HCT116 (cell line): ENCODE measurements around the gene SAMHD1. TPM values are rescaled to one million over a fixed set of nuclear protein-coding genes. Genes with fewer than 3 reads are reported as not detected.

ENCODE experiments used
- ATAC-seq: fragments of 200-7000 bp; cut with Tn5 transposase; 2 replicates; pipeline ENCODE4 v1.9.1; 2020; ENCODE audit warnings: mild to moderate bottlenecking, moderate library complexity
- BruUV-seq: library from RNA; stranded (reverse); fragments of 400-500 nt; replicated peaks from 2 replicates; lab custom pipeline; 2021; lab: Mats Ljungman, UMichigan
- CTCF ChIA-PET: fragments of 300-600 bp; sonication (Branson Sonifier 250); formaldehyde crosslinking; loops from one replicate; lab custom pipeline; 2021; ENCODE audit warnings: antibody characterized with exemption; lab: Charles Lee
- POLR2A ChIA-PET: fragments of 300-600, 350-600 bp; sonication (Branson Sonifier 250); formaldehyde crosslinking; loops from one replicate; lab custom pipeline; 2021; ENCODE audit warnings: antibody characterized with exemption; lab: Charles Lee
- RAD21 ChIA-PET, 2 experiments: fragments of 300-600 bp; sonication (Branson Sonifier 250); formaldehyde crosslinking; loops; one replicate each; lab custom pipeline; 2023; ENCODE audit warnings: low total read pairs in 2 of 2; ENCODE audit not compliant: uncharacterized antibody in 2 of 2, unreplicated experiment in 2 of 2, low non-redundant PET in 1 of 2; lab: Charles Lee
- DNase-seq: peaks from one replicate; pipeline ENCODE4 v3.0.0-alpha.2; 2010; ENCODE audit warnings: low read depth, low spot score
- H2AFZ ChIP-seq: fragments of 200-600 bp; shearing (Covaris generic), sonication (generic); 2 replicates; pipeline ENCODE4 v1.6.1; 2017; ENCODE audit warnings: low read depth, mixed run types, mixed read lengths, antibody characterized with exemption, low read length; ENCODE audit not compliant: poor library complexity, severe bottlenecking
- H3K27ac ChIP-seq: 2 replicates; pipeline ENCODE4 v1.5.1; 2012; ENCODE audit warnings: low read depth, low read length
- H3K27me3 ChIP-seq: fragments of 200-600 bp; sonication (generic); 2 replicates; pipeline ENCODE4 v1.6.1; 2016; ENCODE audit warnings: mixed run types, low read length, mixed read lengths; ENCODE audit not compliant: insufficient read depth
- H3K36me3 ChIP-seq, 2 experiments: fragments of 200-500 bp in 1 of 2; fragments of 200-600 bp in 1 of 2; sonication (Bioruptor generic) in 1 of 2; sonication (generic) in 1 of 2; 2 replicates each; pipeline versions ENCODE4 v1.5.1 to v1.6.1; 2014 to 2016; ENCODE audit warnings: low read length in 2 of 2, inconsistent platforms in 1 of 2, mixed read lengths in 1 of 2, mixed run types in 1 of 2; ENCODE audit not compliant: insufficient read depth in 2 of 2, control insufficient read depth in 1 of 2
- H3K4me1 ChIP-seq, 2 experiments: fragments of 200-600 bp in 1 of 2; sonication (generic) in 1 of 2; 2 replicates each; pipeline versions ENCODE4 v1.5.1 to v1.6.1; 2012 to 2017; ENCODE audit warnings: low read length in 2 of 2, inconsistent platforms in 1 of 2, mild to moderate bottlenecking in 1 of 2, mixed read lengths in 1 of 2, mixed run types in 1 of 2, moderate library complexity in 1 of 2; ENCODE audit not compliant: insufficient read depth in 2 of 2, control insufficient read depth in 1 of 2
- H3K4me2 ChIP-seq: fragments of 200-600 bp; sonication (generic); 2 replicates; pipeline ENCODE4 v1.6.1; 2017; ENCODE audit warnings: mixed run types, low read length, mixed read lengths
- H3K4me3 ChIP-seq, 2 experiments: fragments of 200-600 bp in 1 of 2; sonication (generic) in 1 of 2; replicated peaks in 1 of 2; 2 replicates each; pipeline ENCODE4 v1.5.1; 2011 to 2016; ENCODE audit warnings: low read length in 2 of 2, control low read depth in 1 of 2, low read depth in 1 of 2, mild to moderate bottlenecking in 1 of 2, mixed read lengths in 1 of 2, mixed run types in 1 of 2
- H3K79me2 ChIP-seq: fragments of 200-600 bp; sonication (generic); 2 replicates; pipeline ENCODE4 v1.6.1; 2017; ENCODE audit warnings: mild to moderate bottlenecking, mixed run types, low read length, moderate library complexity, mixed read lengths; ENCODE audit not compliant: insufficient read depth
- H3K9ac ChIP-seq: fragments of 200-600 bp; sonication (generic); 2 replicates; pipeline ENCODE4 v1.6.1; 2016; ENCODE audit warnings: low read length, mixed read lengths
- H3K9me2 ChIP-seq: fragments of 200-600 bp; sonication (generic), shearing (Covaris generic); 2 replicates; pipeline ENCODE4 v1.6.1; 2017; ENCODE audit warnings: mixed run types, mild to moderate bottlenecking, moderate library complexity; ENCODE audit not compliant: insufficient read depth
- H3K9me3 ChIP-seq, 2 experiments: fragments of 200-500 bp in 1 of 2; fragments of 200-600 bp in 1 of 2; sonication (Bioruptor generic) in 1 of 2; sonication (generic) in 1 of 2; 2 replicates each; pipeline ENCODE4 v1.6.1; 2014 to 2017; ENCODE audit warnings: low read length in 2 of 2, mixed read lengths in 2 of 2, inconsistent platforms in 1 of 2, low read depth in 1 of 2, mild to moderate bottlenecking in 1 of 2, mixed run types in 1 of 2, moderate library complexity in 1 of 2; ENCODE audit not compliant: control insufficient read depth in 1 of 2, insufficient read depth in 1 of 2
- H4K20me1 ChIP-seq: fragments of 200-600 bp; sonication (generic), shearing (Covaris generic); 2 replicates; pipeline ENCODE4 v1.6.1; 2017; ENCODE audit warnings: mixed run types, mild to moderate bottlenecking, moderate library complexity; ENCODE audit not compliant: insufficient read depth
- CBX3 ChIP-seq: IDR thresholded peaks from 2 replicates; pipeline ENCODE4 v1.6.1; 2012; ENCODE audit warnings: low read depth
- CEBPB ChIP-seq: IDR thresholded peaks from 2 replicates; pipeline ENCODE4 v1.6.1; 2012; ENCODE audit warnings: low read depth
- EGR1 ChIP-seq: IDR thresholded peaks from 2 replicates; pipeline ENCODE4 v1.6.1; 2012; ENCODE audit warnings: low read depth
- EZH2phosphoT487 ChIP-seq: fragments of 200-600 bp; IDR thresholded peaks from 2 replicates; pipeline ENCODE4 v1.6.1; 2018; ENCODE audit warnings: antibody characterized with exemption, borderline replicate concordance
- FOSL1 ChIP-seq: IDR thresholded peaks from 2 replicates; pipeline ENCODE4 v1.6.1; 2012; ENCODE audit warnings: low read depth
- JUND ChIP-seq: IDR thresholded peaks from 2 replicates; pipeline ENCODE4 v1.6.1; 2012
- POLR2A ChIP-seq: IDR thresholded peaks from 2 replicates; pipeline ENCODE4 v1.7.0; 2011; ENCODE audit warnings: borderline replicate concordance; ENCODE audit not compliant: insufficient read depth, insufficient read length; ENCODE audit errors: extremely low read depth
- POLR2AphosphoS5 ChIP-seq: IDR thresholded peaks from 2 replicates; pipeline ENCODE4 v1.6.1; 2011; ENCODE audit warnings: mild to moderate bottlenecking, low read depth, low read length, moderate library complexity
- RAD21 ChIP-seq: IDR thresholded peaks from 2 replicates; pipeline ENCODE4 v1.6.1; 2012; ENCODE audit warnings: low read depth, mild to moderate bottlenecking
- SIN3A ChIP-seq: IDR thresholded peaks from 2 replicates; pipeline ENCODE4 v1.6.1; 2012; ENCODE audit warnings: low read depth
- SP1 ChIP-seq: IDR thresholded peaks from 2 replicates; pipeline ENCODE4 v1.6.1; 2012; ENCODE audit warnings: low read depth
- SRF ChIP-seq: IDR thresholded peaks from 2 replicates; pipeline ENCODE4 v1.6.1; 2012; ENCODE audit warnings: low read depth
- TCF7L2 ChIP-seq: IDR thresholded peaks from 2 replicates; pipeline ENCODE4 v1.7.0; 2011; ENCODE audit warnings: borderline replicate concordance, inconsistent platforms; ENCODE audit not compliant: insufficient read depth, insufficient read length; ENCODE audit errors: extremely low read depth
- ZFX ChIP-seq: fragments of 450-650 bp; IDR thresholded peaks from 2 replicates; pipeline ENCODE4 v1.6.1; 2017
- ZNF274 ChIP-seq: fragments of 200-500 bp; sonication (Bioruptor generic); IDR thresholded peaks from 2 replicates; pipeline ENCODE4 v1.6.1; 2014; ENCODE audit warnings: mild to moderate bottlenecking, low read depth, low read length, inconsistent platforms
- intact Hi-C: fragments of 100-400 bp; cut with micrococcal nuclease; formaldehyde crosslinking; loops from 2 replicates; pipeline ENCODE4 v1.10.0; 2022
- total RNA-seq: library from RNA; stranded (reverse); gene quantifications from one replicate; pipeline ENCODE4 v1.2.1, GENCODE V29; 2021; ENCODE audit not compliant: unreplicated experiment
- TF ChIP-seq, protein P1 (sequence below): IDR thresholded peaks from 2 replicates; pipeline ENCODE4 v1.6.1; 2012

SAMHD1 gene
- total RNA-seq, 1 experiment from 2014 or later: 21.4 TPM

DNA sequence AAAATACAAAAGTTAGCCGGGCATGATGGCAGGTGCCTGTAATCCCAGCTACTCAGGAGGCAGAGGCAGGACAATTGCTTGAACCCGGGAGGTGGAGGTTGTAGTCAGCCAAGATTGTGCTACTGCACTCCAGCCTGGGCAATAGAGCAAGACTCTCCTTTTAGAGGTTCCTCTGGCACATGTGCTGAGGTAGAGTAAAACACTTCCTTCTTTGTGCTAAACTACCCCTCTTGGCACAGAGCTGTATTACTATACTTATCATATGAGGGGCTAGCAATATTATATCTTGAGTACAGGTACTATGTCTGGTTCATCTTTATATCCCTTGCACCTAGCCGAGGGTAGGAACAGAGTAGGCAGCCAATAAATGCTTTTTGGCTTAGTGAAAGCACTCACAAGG, 40.2 kb upstream of the SAMHD1 start:
- CTCF ChIA-PET: no interaction called here
- RAD21 ChIA-PET: interaction anchor here in 1 of 2 experiments (0.6 kb wide), 1 partner anchor 562 kb away, joined by 4 read pairs; no protein-coding TSS in a partner anchor
- intact Hi-C loops: no loop called here
- ATAC-seq (no peak), DNase-seq (no peak)
- BruUV-seq: no TSS peak
- H4K20me1 ChIP-seq: no peaks in the 10 kb centered on the region
- TF ChIP-seq RAD21 (no peak), ZFX (no peak), EZH2phosphoT487 (no peak), ZNF274 (no peak), CEBPB (no peak), CBX3 (no peak), JUND (no peak), SIN3A (no peak), SRF (no peak), TCF7L2 (no peak)
- H3K4me2 ChIP-seq: no peak overlapping the region
- no peak overlapping the region for H3K4me3 ChIP-seq
- H3K9ac ChIP-seq: no peak overlapping the region
- no peaks in the 10 kb centered on the region for H3K9me2 ChIP-seq
- H2AFZ ChIP-seq: no peak overlapping the region
- POLR2A ChIA-PET: no interaction called here
- H3K27me3 ChIP-seq: no peaks in the 10 kb centered on the region
- H3K36me3 ChIP-seq: peaks cover 0 to 7% of the 10 kb centered on the region in 2 experiments; a peak in 1 of 4 replicates
- H3K4me1 ChIP-seq: no peaks in the 10 kb centered on the region
- no peak overlapping the region for H3K27ac ChIP-seq
- no peaks in the 10 kb centered on the region for H3K9me3 ChIP-seq
- no peaks in the 10 kb centered on the region for H3K79me2 ChIP-seq

DNA sequence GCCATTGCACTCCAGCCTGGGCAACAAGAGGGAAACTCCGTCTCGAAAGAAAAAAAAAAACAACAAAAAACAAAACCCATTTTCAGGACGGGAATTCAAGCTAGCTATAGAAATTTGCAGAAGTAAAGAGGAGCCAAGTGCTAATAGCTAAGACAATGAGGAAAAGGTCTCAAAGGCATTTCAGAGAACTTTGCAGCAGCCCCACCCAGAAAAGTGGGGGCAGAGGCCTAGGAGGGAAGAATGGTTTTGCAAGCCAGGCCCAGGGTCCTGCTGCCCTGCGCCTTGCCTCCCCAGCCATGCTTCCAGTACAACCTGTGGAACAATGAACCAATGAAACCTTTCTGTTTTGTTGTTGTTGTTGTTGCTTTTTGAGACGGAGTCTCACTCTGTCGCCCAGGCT, 38.3 kb upstream of the SAMHD1 start:
- intact Hi-C loops: no loop called here
- Histone ChIP-seq H3K27me3 (no peaks in the 10 kb centered on the region), H3K4me2 (no peak overlapping the region)
- POLR2A ChIA-PET: no interaction called here
- TF ChIP-seq FOSL1 (no peak), SIN3A (no peak), TCF7L2 (no peak), SRF (no peak), SP1 (no peak), ZNF274 (no peak), EGR1 (no peak), RAD21 (no peak), POLR2AphosphoS5 (no peak), CEBPB (no peak), POLR2A (no peak), ZFX (no peak)
- TF ChIP-seq, protein P1, sequence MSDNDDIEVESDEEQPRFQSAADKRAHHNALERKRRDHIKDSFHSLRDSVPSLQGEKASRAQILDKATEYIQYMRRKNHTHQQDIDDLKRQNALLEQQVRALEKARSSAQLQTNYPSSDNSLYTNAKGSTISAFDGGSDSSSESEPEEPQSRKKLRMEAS: no peak
- TF ChIP-seq, all 23 proteins: peak for 0
- H3K79me2 ChIP-seq: no peaks in the 10 kb centered on the region
- H4K20me1 ChIP-seq: no peaks in the 10 kb centered on the region
- peaks cover 0 to 7% of the 10 kb centered on the region in 2 experiments; a peak in 1 of 4 replicates for H3K36me3 ChIP-seq
- H2AFZ ChIP-seq: no peak overlapping the region
- H3K9ac ChIP-seq: no peak overlapping the region
- DNase-seq: no peak
- H3K4me1 ChIP-seq: no peaks in the 10 kb centered on the region
- H3K27ac ChIP-seq: no peak overlapping the region
- no peaks in the 10 kb centered on the region for H3K9me3 ChIP-seq
- no TSS peak for BruUV-seq
- H3K9me2 ChIP-seq: no peaks in the 10 kb centered on the region
- ChIA-PET CTCF (no interaction called here), RAD21 (no interaction called here)
- no peak for ATAC-seq
- no peak overlapping the region for H3K4me3 ChIP-seq
